Dedifferentiated amniotic fluid mesenchymal stem cell (primary cell): ENCODE results near the gene CLASP1.
"Not testable (repeated sequence)": the region's sequence is repeated elsewhere in the genome, so short reads cannot be mapped to it uniquely, and the experiment has no call there.

Experiments used
- DNase-seq: peaks from one replicate; pipeline ENCODE4 v3.0.0-alpha.2; 2016; ENCODE audit errors: extremely low spot score

Gene CLASP1

DNA sequence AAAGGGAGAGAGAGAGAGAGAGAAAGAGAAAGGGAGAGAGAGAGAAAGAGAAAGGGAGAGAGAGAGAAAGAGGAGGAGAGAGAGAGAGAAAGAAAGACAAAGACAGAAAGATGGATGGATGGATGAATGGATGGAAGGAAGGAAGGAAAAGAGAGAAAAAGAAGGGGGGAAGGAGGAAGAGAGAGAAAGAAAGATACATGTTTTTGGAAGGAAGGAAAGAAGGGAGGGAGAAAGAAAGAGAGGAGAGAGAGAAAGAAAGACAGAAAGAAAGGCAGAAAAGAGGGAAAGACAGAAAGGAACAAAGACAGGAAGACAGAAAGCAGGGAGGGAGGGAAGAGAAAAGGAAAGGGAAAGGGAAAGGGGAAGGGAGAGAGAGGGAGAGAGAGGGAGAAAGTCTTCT, 67.0 kb downstream of the CLASP1 start:
- no peak for DNase-seq

DNA sequence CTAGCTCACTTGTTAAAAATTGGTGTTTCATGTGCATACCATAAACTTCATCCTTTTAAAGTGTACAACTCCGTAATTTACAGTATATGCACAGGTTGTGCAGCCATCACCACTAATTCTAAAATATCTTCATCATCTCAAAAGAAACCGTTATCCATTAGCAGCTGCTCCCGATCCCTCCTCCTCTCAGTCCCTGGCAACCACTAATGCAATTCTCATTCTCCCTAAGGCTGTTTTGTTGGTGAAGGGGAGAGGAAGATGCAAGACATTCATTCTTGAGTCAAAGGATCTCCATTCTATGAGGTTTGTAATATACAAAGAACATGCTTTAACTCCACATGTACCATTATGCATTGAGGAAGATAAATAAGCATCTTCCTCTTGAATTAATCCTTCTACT, 70.0 kb downstream of the CLASP1 start:
- DNase-seq = no peak

DNA sequence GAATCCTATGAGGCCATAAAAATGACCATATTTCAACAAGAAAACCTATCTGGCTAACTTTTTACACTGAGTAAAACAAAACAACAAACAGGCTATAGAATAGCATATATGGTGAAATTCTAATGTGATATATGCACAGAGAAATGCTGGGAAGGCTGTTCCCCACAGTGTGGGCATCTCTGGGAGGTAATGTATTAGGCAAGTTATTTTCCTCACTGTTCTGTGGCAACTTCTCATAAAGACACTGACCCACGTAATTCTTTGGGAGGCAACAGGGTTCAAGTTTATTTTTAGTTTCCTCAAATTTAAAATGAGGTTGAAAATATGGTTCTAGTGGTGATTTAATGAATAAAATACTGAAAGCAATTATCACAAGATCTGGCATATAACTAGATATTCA, 71.9 kb downstream of the CLASP1 start:
- no peak for DNase-seq

DNA sequence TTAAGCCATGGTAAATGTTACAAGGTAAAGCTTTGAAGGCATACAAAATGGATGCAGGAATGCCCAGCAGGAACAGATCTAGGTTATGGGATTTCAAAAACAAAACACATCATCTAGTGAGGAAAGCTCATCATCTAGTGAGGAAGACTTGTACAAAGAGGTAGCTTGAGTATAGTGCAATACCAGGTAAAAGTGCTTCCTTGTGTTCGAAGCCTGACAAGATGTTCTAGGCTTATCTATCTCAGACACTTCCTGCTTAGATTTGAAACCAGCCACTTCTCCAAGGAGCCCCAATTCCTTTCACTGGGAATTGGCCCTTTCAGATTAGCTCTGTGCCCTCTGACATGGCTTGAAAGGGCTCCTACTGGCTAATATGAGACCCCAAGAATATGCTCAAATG, 73.0 kb downstream of the CLASP1 start:
- DNase-seq = no peak

DNA sequence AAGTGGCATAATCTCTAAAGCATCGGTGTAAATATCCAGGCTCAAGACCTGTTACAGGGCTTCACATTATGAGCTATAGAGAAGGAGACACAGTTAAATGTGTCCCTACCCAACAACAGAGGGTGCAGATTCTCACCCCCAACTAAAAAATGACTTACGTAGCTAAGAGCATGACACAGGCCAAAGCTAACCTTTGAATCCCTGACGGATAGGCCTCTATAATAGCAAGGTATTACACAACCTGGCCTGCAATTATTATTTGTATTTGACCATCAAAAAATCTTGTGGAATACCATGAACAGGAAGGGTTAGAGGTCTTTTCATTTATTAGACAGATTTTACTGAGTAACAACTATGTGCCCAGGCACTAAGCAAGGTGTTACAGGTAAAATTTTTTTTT, 73.5 kb downstream of the CLASP1 start:
- DNase-seq = no peak

DNA sequence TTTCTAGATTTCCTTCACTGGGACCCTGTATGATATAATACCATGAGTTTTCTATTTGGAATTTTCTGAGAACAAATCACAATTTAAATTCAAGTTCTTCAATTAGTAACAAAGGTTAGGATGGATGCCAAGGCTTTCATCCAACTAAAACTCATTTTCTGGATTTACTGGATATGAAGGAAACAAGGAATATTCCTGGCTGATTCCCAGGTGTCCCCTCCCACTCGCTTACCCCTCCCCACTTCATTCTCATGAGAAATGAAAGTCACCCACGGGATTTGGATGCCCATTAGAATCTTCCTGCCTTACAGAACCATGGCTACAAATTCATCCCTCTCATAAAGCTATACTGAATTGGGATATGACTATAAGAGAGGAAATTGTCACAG, 78.6 kb downstream of the CLASP1 start:
- DNase-seq = no peak

DNA sequence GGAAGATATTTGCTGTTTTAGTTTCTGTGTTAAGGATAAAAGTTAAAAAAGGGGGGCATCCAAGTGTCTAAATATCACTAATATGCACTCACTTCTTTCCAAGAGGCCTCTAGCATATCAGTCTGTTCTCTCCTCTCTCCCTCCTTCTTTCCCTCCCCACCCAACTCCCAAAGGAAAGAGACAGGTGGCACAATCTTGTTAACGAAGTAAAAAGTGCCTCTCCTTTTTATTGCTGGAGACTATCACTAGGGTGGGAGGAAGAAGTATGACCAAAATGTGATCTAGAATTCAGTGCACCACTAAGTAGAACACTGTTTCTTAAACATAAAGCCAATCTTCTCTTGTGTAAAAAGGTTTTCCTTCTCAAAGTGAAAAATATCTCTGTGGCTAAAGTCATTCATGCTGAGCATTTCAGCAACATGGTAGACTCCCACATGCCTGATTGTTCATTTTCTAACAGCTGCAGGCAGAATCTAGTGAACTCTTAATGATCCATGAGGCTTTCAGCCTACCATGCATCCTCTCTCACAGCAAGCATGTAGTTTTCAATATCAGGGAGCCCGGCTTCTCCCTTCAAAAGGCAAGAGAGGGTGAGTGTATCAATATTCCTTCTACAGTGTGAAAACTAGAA, 79.1 kb downstream of the CLASP1 start:
- DNase-seq = no peak

DNA sequence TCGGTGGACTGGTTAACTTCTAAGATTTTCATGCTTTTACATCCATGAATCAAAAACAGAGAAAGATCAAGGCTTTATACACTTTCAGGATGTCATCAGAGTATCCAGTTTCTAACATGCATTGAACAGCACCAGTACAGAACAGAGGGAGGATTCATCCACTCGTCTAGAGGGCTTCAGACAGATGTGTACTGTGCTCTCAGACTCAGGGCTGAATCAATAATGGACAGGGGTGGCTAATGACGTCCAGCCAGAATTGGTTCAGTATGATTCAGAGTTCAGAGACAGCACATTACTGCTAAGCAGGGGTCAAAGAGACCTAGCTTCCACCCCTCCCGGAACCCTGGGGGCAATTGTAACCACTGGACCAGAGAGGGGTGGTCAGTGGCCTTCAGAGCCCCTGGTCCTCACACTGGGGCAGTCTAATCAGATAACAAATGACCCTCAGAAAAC, 81.3 kb downstream of the CLASP1 start:
- DNase-seq = no peak

DNA sequence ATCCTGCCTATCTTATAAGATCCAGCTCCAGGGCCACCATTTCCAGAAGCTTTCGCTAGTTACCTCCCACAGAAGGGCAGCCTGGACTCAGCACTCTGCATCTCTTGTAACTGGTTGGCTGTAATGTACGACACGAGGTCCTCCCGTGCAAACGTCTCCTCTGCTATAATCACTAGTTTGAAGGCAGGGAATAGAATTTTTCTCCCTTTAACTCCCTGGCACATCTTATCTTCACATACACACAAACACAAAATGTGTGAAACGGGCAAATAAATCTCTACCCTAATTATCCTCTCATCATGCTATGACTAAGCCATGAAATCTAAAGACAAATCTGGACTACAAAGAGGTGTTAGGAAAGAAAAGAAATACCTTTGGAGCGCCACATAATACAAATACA, 81.8 kb downstream of the CLASP1 start:
- DNase-seq = no peak

DNA sequence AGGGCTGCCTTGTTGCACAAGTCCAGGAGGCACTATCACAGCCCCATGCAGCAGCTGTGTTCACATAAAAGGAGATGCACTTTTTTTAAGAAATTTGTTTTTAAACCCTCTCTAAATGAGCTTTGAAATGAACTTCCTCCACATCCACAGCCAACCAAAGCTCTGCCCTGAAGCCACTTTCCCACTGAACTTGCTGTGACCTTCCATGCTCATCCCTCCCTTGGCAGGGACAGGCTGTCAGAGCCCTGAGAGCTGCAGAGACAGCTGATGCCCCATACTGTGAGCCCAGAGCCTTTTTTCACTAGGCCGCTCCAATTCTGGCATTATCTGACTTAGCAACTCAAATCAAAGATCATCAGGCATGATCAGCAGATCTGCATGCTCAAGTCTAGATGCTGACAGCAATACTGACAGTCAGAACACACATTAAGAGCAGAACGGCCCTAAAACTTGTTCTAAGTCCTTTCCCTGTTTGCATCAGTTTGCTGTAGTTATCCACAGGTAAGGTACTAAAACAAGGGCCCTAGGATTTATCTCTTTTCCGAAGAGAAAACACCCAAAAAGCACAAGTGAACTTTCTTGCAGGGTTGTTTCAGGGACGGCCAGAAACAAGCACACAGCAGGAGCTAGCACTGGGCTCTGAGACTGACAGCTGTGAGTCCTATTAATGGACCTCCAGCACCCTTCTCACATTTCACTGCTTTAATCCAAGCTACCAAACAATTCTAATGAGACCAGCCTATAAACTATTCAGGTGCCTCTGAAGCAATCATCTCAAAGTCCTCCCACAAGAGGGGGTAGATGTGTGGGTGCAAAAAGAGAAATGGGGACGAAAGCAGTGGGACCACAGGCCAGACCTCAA, 83.6 kb downstream of the CLASP1 start:
- no peak for DNase-seq

DNA sequence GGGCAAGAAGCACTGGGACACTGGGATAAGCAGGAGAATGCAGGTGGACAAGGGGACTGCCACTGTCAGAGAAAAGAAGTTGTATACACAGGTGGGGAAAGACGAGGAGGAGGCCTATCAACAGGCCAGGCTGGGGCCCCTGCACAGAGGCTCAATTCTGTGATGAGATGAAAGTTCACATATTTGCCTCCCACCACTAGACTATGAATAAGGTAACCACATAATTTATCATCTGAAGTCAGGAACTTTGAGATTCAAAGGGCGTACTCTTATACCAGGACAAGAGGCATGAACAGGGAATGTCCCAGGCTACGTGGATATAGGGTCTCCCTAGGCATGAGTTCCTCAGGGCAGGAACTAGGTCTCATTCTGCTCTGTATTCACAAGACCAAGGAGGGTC, 84.4 kb downstream of the CLASP1 start:
- DNase-seq = no peak

DNA sequence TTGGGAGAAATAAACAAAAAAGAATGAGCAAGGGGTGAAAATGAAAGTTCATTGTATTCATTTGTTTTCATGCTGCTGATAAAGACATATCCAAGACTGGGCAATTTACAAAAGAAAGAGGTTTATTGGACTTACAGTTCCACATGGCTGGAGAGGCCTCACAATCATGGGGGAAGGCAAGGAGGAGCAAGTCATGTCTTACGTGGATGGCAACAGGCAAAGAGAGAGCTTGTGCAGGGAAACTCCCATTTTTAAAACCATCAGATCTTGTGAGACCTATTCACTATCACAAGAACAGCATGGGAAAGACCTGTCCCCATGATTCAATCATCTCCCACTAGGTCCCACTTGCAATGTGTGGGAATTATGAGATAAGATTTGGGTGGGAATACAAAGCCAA, 85.5 kb downstream of the CLASP1 start:
- DNase-seq = not testable (repeated sequence)

DNA sequence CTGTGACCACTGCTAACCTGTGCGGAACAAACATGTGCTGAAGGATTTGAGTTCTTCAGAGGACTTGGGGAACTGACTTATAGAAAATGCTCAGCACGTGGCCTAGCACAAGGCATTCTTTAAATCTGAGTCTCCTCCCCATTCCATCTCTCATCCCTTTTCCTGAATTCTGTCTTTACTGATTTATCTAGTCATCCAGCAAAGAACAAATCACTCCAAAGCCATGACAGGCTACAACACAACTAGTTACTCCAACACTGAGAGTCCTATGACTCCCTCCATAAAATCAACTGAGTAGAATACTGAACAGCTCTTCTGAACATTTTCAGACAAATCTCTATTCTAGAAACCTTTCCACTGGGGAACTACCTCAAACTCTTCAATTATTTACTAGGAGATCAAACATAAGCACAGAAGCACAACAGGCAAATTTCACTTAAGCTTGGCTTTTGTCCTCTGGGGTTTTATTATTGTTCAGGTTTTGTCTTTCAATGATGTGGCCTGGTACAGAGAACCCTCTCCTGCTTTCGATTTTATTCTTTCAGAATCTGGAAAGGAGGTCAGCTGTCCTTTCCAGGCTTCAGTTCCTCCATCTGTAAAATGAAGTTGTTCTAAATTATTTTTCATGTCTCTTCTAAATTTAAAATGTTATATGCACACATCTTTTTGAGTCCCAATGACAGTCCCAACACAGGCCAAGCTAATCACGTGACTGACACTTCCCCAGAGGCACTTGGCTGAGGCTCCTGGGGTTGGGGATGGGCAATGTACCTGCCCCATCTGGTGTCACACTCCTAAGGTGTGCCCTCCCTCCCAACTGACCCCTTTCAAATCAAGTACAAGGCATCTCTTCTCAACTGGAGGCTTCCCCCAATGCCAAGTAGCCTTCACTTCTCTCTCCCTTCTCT, 86.7 kb downstream of the CLASP1 start:
- no peak for DNase-seq

DNA sequence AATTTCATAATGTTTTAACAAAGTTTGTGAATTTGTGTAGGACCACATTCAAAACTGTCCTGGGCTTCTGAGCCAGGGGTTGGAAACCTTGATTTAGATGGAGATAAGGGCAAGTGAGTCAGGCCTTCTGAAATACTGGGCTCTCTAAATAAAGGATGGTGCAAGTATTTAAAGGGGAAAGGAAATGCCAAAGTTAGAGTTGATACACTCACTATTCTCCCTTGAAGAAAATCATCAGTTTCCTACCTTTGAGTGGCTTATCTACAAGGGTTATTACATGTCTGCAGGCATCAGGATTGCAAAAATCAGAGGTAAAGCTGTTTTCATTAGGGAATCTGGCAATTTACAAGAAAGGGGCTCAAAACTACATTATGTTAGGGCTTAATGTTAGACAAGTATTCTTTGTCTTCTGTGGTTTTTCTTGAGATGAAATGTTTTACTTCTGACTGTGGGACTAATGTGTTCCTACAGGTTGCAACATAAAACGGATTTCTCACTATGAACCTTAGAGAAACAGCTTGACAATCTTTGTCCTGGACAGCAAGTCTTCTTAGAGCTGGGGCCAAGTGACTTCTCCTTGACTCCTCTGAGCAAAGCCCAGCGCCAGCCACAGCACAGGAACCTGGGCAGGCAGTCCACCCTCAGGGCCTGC, 87.5 kb downstream of the CLASP1 start:
- peak; percentile 32 for DNase-seq

DNA sequence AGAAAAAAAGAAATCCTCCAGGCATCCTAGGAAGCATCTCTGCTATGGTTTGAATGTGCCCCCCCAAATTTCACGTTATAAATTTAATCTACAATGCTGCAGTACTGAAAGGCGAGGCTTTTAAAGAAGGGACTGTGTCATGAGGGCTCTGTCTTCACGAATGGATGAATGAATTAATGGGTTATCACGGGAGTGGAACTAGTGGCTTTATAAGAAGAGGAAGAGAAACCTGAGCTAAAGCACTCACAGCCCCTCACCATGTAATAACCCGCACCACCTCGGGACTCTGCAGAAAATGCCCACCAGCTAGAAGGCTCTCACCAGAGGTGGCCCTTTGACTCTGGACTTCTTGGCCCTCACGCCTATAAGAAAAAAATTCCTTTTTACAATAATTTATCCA, 90.9 kb downstream of the CLASP1 start:
- DNase-seq = no peak

DNA sequence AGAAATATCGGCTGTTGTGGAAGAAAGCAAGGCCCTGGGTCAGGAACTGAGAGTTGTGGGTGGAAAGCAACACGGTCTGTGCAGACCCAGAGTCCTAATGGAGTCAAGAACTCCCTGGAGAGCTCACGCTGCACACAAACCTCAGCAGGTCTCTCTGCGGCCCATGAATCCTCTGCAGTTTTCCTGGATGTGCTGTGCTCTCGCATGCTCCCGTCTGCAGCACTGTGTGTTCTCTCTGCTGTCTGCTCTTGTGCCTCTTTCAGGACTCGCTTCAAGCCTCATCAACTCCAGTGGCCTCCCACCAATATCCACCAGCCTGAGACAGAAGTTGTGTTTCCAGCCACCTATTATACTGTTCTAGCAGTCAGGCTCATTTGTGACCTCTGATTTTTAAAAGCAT, 94.3 kb downstream of the CLASP1 start:
- no peak for DNase-seq

DNA sequence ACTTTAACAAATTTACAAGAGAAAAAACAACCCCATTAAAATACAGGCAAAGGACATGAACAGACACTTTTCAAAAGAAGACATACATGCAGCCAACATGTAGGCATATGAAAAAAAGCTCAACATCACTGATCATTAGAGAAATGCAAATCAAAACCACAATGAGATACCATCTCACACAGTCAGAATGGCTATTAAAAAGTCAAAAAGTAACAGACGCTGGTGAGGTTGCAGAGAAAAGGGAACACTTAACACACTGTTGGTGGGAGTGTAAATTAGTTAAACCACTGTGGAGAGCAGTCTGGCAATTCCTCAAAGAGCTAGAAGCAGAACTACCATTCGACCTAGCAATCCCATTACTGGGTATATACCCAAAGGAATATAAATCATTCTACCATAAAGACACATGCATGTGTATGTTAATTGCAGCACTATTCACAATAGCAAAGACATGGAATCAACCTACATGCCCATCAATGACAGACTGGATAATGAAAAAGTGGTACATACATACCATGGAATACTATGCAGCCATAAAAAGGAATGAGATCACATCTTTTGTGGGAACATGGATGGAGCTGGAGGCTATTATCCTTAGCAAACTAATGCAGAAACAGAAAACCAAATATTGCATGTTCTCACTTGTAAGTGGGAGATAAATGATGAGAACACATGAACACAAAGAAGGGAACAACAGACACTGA, 96.6 kb downstream of the CLASP1 start:
- not testable (repeated sequence) for DNase-seq

DNA sequence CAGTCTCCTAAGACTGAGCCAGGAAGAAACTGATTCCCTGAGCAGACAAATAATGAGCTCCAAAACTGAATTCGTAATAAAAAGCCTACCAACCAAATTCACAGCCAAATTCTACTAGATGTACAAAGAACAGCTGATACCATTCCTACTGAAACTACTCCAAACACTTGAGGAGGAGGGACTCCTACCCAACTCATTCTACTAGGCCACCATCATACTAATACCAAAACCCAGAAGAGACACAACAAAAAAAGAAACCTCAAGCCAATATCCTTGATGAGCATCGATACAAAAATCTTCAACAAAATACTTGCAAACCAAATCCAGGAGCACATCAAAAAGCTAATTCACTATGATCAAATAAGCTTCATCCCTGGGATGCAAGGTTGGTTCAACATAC, 98.6 kb downstream of the CLASP1 start:
- no peak for DNase-seq

DNA sequence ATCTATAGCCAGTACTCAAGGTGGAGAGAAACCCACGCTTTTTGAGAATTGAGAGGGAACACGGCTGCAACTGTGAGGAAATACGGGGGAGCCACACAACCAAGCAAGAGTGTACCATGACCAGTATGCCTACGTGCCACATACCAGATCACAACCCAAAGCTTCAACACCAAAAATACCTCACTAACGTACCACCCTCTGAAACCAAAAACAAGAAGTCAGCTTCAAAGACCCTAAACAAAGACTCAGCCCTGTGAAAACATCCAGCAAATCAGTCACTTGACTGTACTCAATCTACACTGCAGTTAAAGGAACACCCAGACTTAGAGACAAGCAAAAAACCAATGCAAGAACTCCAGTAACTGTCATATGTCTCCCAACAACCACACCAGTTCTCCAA, 101.6 kb downstream of the CLASP1 start:
- no peak for DNase-seq

DNA sequence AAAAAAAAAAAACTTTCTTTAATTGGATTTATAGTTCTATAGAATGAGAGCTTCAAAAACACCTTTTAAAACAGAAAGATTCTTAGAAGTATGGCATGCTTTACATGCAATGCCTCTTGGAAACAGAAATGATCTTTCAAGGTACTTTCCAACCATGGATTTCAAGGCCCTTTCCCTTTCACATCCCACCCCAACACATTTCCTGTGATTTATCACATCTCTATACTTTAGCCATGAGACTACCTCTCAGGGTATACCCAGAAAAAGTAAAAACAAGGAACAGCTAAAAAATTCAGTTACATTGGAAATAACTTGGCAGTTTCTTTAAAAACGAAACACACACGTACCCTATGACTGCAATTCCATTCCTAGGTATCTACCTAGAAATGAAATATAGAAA, 103.3 kb downstream of the CLASP1 start:
- DNase-seq = no peak

DNA sequence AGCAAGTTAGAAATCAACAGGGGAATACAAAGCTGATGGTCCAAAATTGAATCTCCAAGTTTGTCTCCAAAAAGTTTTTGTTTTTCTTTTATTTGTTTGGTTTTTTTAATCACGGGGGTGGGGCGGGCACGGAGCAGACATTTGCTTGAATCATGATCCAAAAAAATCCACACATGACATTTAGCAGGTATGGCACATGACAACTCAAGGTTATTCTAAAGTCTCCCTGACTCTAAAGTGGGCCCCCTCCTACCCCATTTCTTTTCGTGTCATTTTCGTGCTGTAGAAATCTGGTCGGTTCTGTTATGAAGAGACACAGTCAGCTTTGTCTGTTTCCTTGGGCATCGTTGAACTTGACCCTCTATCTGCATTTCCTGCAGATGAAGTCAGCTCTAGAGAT, 104.0 kb downstream of the CLASP1 start:
- no peak for DNase-seq
